IMR-90 (cell line): ENCODE measurements around the gene SDK1. TPM values are rescaled to one million over a fixed set of nuclear protein-coding genes. Genes with fewer than 3 reads are reported as not detected.

Experiments
- ATAC-seq: fragments of 200-7000 bp; cut with Tn5 transposase; 2 replicates; pipeline ENCODE4 v1.9.1; 2020; ENCODE audit warnings: low read depth, mild to moderate bottlenecking, moderate library complexity
- BruUV-seq: library from RNA; stranded (reverse); fragments of 400-500 nt; replicated peaks from 2 replicates; lab custom pipeline; 2021; lab: Mats Ljungman, UMichigan
- CTCF ChIA-PET: fragments of 300-600 bp; formaldehyde crosslinking; extraction: SDS; loops from one replicate; lab custom pipeline; 2021; ENCODE audit warnings: antibody characterized with exemption; lab: Yijun Ruan, JAX
- POLR2A ChIA-PET: fragments of 300-600 bp; sonication (Branson Sonifier 250); formaldehyde crosslinking; loops from one replicate; lab custom pipeline; 2022; ENCODE audit warnings: antibody characterized with exemption; ENCODE audit not compliant: unreplicated experiment; lab: Charles Lee
- DNase-seq: peaks from one replicate; pipeline ENCODE4 v3.0.0; 2013
- H2AFZ ChIP-seq: replicated peaks from 2 replicates; pipeline ENCODE3; 2013; ENCODE audit warnings: low read length, mild to moderate bottlenecking; ENCODE audit not compliant: poor library complexity
- H2AK5ac ChIP-seq: 2 replicates; pipeline ENCODE4 v1.6.1; 2013; ENCODE audit warnings: low read depth, low read length, inconsistent platforms
- H2AK9ac ChIP-seq: replicated peaks from 2 replicates; pipeline ENCODE3; 2013; ENCODE audit warnings: mild to moderate bottlenecking, low read depth, low read length, moderate library complexity; ENCODE audit not compliant: poor library complexity
- H2BK120ac ChIP-seq: 2 replicates; pipeline ENCODE4 v1.6.1; 2013; ENCODE audit warnings: low read depth, low read length, inconsistent platforms
- H2BK15ac ChIP-seq: 3 replicates; pipeline ENCODE4 v1.6.1; 2013; ENCODE audit warnings: low read depth, low read length, inconsistent platforms
- H2BK20ac ChIP-seq: 2 replicates; pipeline ENCODE4 v1.6.1; 2013; ENCODE audit warnings: low read depth, mild to moderate bottlenecking, inconsistent platforms, low read length, moderate library complexity
- H2BK5ac ChIP-seq: 2 replicates; pipeline ENCODE4 v1.6.1; 2013; ENCODE audit warnings: mild to moderate bottlenecking, low read depth, low read length, inconsistent platforms; ENCODE audit not compliant: poor library complexity, severe bottlenecking
- H3K14ac ChIP-seq: replicated peaks from 2 replicates; pipeline ENCODE4 v1.6.1; 2013; ENCODE audit warnings: low read depth, low read length, inconsistent platforms
- H3K18ac ChIP-seq: 2 replicates; pipeline ENCODE4 v1.6.1; 2013; ENCODE audit warnings: low read depth, low read length, control low read depth
- H3K23ac ChIP-seq: 2 replicates; pipeline ENCODE4 v1.6.1; 2013; ENCODE audit warnings: low read depth, low read length, inconsistent platforms
- H3K27ac ChIP-seq: 2 replicates; pipeline ENCODE4 v1.5.1; 2013; ENCODE audit warnings: mild to moderate bottlenecking, control low read depth, low read length; ENCODE audit not compliant: insufficient read depth
- H3K27me3 ChIP-seq: 2 replicates; pipeline ENCODE4 v1.6.1; 2013; ENCODE audit warnings: low read length; ENCODE audit not compliant: control insufficient read depth, insufficient read depth
- H3K36me3 ChIP-seq: 2 replicates; pipeline ENCODE4 v1.6.1; 2013; ENCODE audit warnings: low read length, mixed read lengths; ENCODE audit not compliant: control insufficient read depth, insufficient read depth
- H3K4ac ChIP-seq: 2 replicates; pipeline ENCODE4 v1.6.1; 2013; ENCODE audit warnings: low read depth, low read length, inconsistent platforms
- H3K4me1 ChIP-seq: 2 replicates; pipeline ENCODE4 v1.6.1; 2013; ENCODE audit warnings: low read length, mixed read lengths; ENCODE audit not compliant: control insufficient read depth, insufficient read depth
- H3K4me2 ChIP-seq: 2 replicates; pipeline ENCODE4 v1.6.1; 2013; ENCODE audit warnings: low read depth, mild to moderate bottlenecking, control low read depth, low read length, moderate library complexity
- H3K4me3 ChIP-seq: 2 replicates; pipeline ENCODE4 v1.5.1; 2013; ENCODE audit warnings: low read depth, mild to moderate bottlenecking, control low read depth, low read length, moderate library complexity; ENCODE audit not compliant: insufficient read depth
- H3K56ac ChIP-seq: 2 replicates; pipeline ENCODE4 v1.6.1; 2013; ENCODE audit warnings: low read length, inconsistent platforms; ENCODE audit not compliant: insufficient read depth; ENCODE audit errors: extremely low read depth
- H3K79me1 ChIP-seq, 2 experiments: 2 replicates each; pipeline ENCODE4 v1.6.1; 2013; ENCODE audit warnings: low read length in 2 of 2, inconsistent platforms in 1 of 2, low read depth in 1 of 2
- H3K9ac ChIP-seq: 2 replicates; pipeline ENCODE4 v1.6.1; 2013; ENCODE audit warnings: low read depth, low read length, control low read depth
- H3K9me1 ChIP-seq: 2 replicates; pipeline ENCODE4 v1.6.1; 2013; ENCODE audit warnings: low read length, inconsistent platforms; ENCODE audit not compliant: insufficient read depth
- H3K9me3 ChIP-seq: 2 replicates; pipeline ENCODE4 v1.6.1; 2013; ENCODE audit warnings: low read length; ENCODE audit not compliant: control insufficient read depth, insufficient read depth
- H4K20me1 ChIP-seq: 2 replicates; pipeline ENCODE4 v1.6.1; 2013; ENCODE audit warnings: low read length, inconsistent platforms; ENCODE audit not compliant: insufficient read depth
- H4K5ac ChIP-seq: 2 replicates; pipeline ENCODE4 v1.6.1; 2013; ENCODE audit warnings: mild to moderate bottlenecking, low read depth, low read length, control low read depth
- H4K8ac ChIP-seq, 2 experiments: 2 replicates each; pipeline ENCODE4 v1.6.1; 2013; ENCODE audit warnings: low read depth in 2 of 2, low read length in 2 of 2, control low read depth in 1 of 2, inconsistent platforms in 1 of 2
- H4K91ac ChIP-seq: 2 replicates; pipeline ENCODE4 v1.6.1; 2013; ENCODE audit warnings: low read depth, low read length, inconsistent platforms; ENCODE audit not compliant: insufficient read depth
- BHLHE40 ChIP-seq: fragments of 150-350 bp; IDR thresholded peaks from 2 replicates; pipeline ENCODE4 v1.6.1; 2016; ENCODE audit warnings: mild to moderate bottlenecking, low read depth, low read length
- CEBPB ChIP-seq: IDR thresholded peaks from 2 replicates; pipeline ENCODE4 v1.6.1; 2012; ENCODE audit warnings: low read depth, low read length, improper control_type of control experiment
- ELK1 ChIP-seq: fragments of 150-350 bp; IDR thresholded peaks from 2 replicates; pipeline ENCODE4 v1.6.1; 2016; ENCODE audit warnings: low read depth, mild to moderate bottlenecking, low read length, moderate library complexity, borderline replicate concordance
- FOS ChIP-seq: fragments of 150-350 bp; IDR thresholded peaks from 2 replicates; pipeline ENCODE4 v1.6.1; 2016; ENCODE audit warnings: low read depth, low read length
- MAFK ChIP-seq: IDR thresholded peaks from 2 replicates; pipeline ENCODE4 v1.6.1; 2012; ENCODE audit warnings: low read depth, low read length, improper control_type of control experiment
- MAZ ChIP-seq: IDR thresholded peaks from 2 replicates; pipeline ENCODE4 v1.6.1; 2012; ENCODE audit warnings: low read depth, mild to moderate bottlenecking, low read length, improper control_type of control experiment, moderate library complexity, borderline replicate concordance
- MXI1 ChIP-seq: IDR thresholded peaks from 2 replicates; pipeline ENCODE4 v1.6.1; 2012; ENCODE audit warnings: low read depth, mild to moderate bottlenecking, low read length, moderate library complexity, borderline replicate concordance
- NFE2L2 ChIP-seq: fragments of 150-350 bp; IDR thresholded peaks from 2 replicates; pipeline ENCODE4 v1.6.1; 2016; ENCODE audit warnings: low read depth, mild to moderate bottlenecking, low read length
- POLR2A ChIP-seq: IDR thresholded peaks from 2 replicates; pipeline ENCODE4 v1.6.1; 2012; ENCODE audit warnings: mild to moderate bottlenecking, low read depth, low read length
- RAD21 ChIP-seq: IDR thresholded peaks from 2 replicates; pipeline ENCODE4 v1.6.1; 2012; ENCODE audit warnings: low read length, improper control_type of control experiment
- RCOR1 ChIP-seq: IDR thresholded peaks from 2 replicates; pipeline ENCODE4 v1.6.1; 2012; ENCODE audit warnings: mild to moderate bottlenecking, low read length, improper control_type of control experiment; ENCODE audit not compliant: insufficient replicate concordance
- RFX5 ChIP-seq: IDR thresholded peaks from 2 replicates; pipeline ENCODE4 v1.8.0; 2012; ENCODE audit warnings: low read depth, mild to moderate bottlenecking, low read length, moderate library complexity
- SMC3 ChIP-seq: fragments of 150-350 bp; IDR thresholded peaks from 2 replicates; pipeline ENCODE4 v1.6.1; 2016; ENCODE audit warnings: low read depth, mild to moderate bottlenecking, antibody characterized with exemption, low read length, moderate library complexity
- WGBS, 2 experiments: methylation state at CpG; one replicate each; pipeline versions ENCODE4 v1.1.5 to v1.1.7; 2013; ENCODE audit warnings: missing lambda C conversion rate in 2 of 2; ENCODE audit not compliant: insufficient read length in 1 of 2; ENCODE audit errors: extremely low coverage in 2 of 2; 5-methylcytosine and 5-hydroxymethylcytosine counted together
- dilution Hi-C: fragments of 300-500 bp; cut with HindIII; formaldehyde crosslinking; loops from one replicate; pipeline ENCODE4 v1.14.3; 2018; ENCODE audit warnings: low sequenced_read_pairs; ENCODE audit not compliant: unreplicated experiment
- in situ Hi-C: fragments of 300-500 bp; cut with MboI; formaldehyde crosslinking; loops from 3 replicates; pipeline ENCODE4 v1.14.3; 2019; ENCODE audit warnings: low sequenced_read_pairs, inconsistent platforms, mixed read lengths
- intact Hi-C: fragments of 100-400 bp; cut with micrococcal nuclease; formaldehyde crosslinking; loops from 2 replicates; pipeline ENCODE4 v1.10.0; 2022
- polyA plus RNA-seq, 3 experiments: library from polyadenylated mRNA; depleted of rRNA; stranded (reverse); fragments of >200 nt; gene quantifications; 2 replicates each; pipeline ENCODE4 v1.2.3, GENCODE V29; 2012; ENCODE audit warnings: low replicate concordance in 1 of 3
- total RNA-seq: library from RNA; depleted of rRNA; stranded (reverse); fragments of >200 nt; gene quantifications from 2 replicates; pipeline ENCODE4 v1.2.3, GENCODE V29; 2012
- TF ChIP-seq, protein P1 (sequence below): conservative IDR thresholded peaks from 2 replicates; pipeline ENCODE4 v1.5.1; 2012; ENCODE audit warnings: mild to moderate bottlenecking, low read depth, low read length, improper control_type of control experiment

SDK1 gene
- total and polyA plus RNA-seq, 2 of the 4 experiments (the other 2 are of a cell fraction), result 1.5 to 1.6 TPM

GRCh38 chr7:3426064-3426463, 125.0 kb downstream of the SDK1 start:
- H2AFZ ChIP-seq, result peak overlapping the region; percentile 65
- no TSS peak for BruUV-seq
- H3K23ac ChIP-seq, result no peak overlapping the region
- WGBS, 2 experiments, result 67% methylated on average over 4 of the region's 4 CpGs; no CpG with 5 or more reads in 1 of the 2 experiments
- no peaks in the 10 kb centered on the region for H3K9me3 ChIP-seq
- DNase-seq, result no peak
- no peak overlapping the region for H4K8ac ChIP-seq
- POLR2A ChIA-PET, result no interaction called here
- no peak overlapping the region for H2BK15ac ChIP-seq
- no peaks in the 10 kb centered on the region for H3K4me1 ChIP-seq
- no peak overlapping the region for H3K14ac ChIP-seq
- no peak overlapping the region for H2AK9ac ChIP-seq
- no peak overlapping the region for H3K4ac ChIP-seq
- no peak overlapping the region for H2BK5ac ChIP-seq
- no peak overlapping the region for H3K4me3 ChIP-seq
- H3K18ac ChIP-seq, result no peak overlapping the region
- in situ Hi-C loops, result no loop called here
- no peak overlapping the region for H3K56ac ChIP-seq
- dilution Hi-C loops, result no loop called here
- CTCF ChIA-PET, result no interaction called here
- H4K91ac ChIP-seq, result no peak overlapping the region
- H3K4me2 ChIP-seq, result no peak overlapping the region
- no peak overlapping the region for H2BK120ac ChIP-seq
- H3K79me1 ChIP-seq, result no peaks in the 10 kb centered on the region
- H3K36me3 ChIP-seq, result no peaks in the 10 kb centered on the region
- H3K27ac ChIP-seq, result no peak overlapping the region
- H2BK20ac ChIP-seq, result no peak overlapping the region
- TF ChIP-seq NFE2L2, result no peak
- no peak for TF ChIP-seq ELK1
- TF ChIP-seq RAD21, result no peak
- TF ChIP-seq SMC3, result no peak
- no peak for TF ChIP-seq MAFK
- no peak for TF ChIP-seq BHLHE40
- no peak for TF ChIP-seq RCOR1
- TF ChIP-seq FOS, result no peak
- no peak for TF ChIP-seq CEBPB
- no peak for TF ChIP-seq RFX5
- TF ChIP-seq, protein P1, sequence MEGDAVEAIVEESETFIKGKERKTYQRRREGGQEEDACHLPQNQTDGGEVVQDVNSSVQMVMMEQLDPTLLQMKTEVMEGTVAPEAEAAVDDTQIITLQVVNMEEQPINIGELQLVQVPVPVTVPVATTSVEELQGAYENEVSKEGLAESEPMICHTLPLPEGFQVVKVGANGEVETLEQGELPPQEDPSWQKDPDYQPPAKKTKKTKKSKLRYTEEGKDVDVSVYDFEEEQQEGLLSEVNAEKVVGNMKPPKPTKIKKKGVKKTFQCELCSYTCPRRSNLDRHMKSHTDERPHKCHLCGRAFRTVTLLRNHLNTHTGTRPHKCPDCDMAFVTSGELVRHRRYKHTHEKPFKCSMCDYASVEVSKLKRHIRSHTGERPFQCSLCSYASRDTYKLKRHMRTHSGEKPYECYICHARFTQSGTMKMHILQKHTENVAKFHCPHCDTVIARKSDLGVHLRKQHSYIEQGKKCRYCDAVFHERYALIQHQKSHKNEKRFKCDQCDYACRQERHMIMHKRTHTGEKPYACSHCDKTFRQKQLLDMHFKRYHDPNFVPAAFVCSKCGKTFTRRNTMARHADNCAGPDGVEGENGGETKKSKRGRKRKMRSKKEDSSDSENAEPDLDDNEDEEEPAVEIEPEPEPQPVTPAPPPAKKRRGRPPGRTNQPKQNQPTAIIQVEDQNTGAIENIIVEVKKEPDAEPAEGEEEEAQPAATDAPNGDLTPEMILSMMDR, result no peak
- no peak for TF ChIP-seq MAZ
- no peak for TF ChIP-seq MXI1
- no peak for TF ChIP-seq POLR2A
- ATAC-seq, result no peak
- H3K27me3 ChIP-seq, result 0 out of 2 replicates have a peak, but pooled peaks cover 2% of the 10 kb centered on the region
- H4K5ac ChIP-seq, result no peak overlapping the region
- intact Hi-C loops, result no loop called here
- no peaks in the 10 kb centered on the region for H3K9me1 ChIP-seq
- H3K9ac ChIP-seq, result no peak overlapping the region
- no peaks in the 10 kb centered on the region for H4K20me1 ChIP-seq
- no peak overlapping the region for H2AK5ac ChIP-seq
